Cardiac fibroblast (primary cell): ENCODE data around the gene C1orf159.

Experiments
- DNase-seq, 2 donors: peaks; one replicate each; pipeline versions ENCODE4 v3.0.0 to v3.0.0-alpha.2; 2010; ENCODE audit warnings: low read depth in 2 of 2
- H3K4me3 ChIP-seq, 2 donors: replicated peaks in 1 of 2; 1 replicate in 1 of 2; 2 replicates in 1 of 2; pipeline ENCODE4 v1.5.1; 2011; ENCODE audit warnings: low read depth in 2 of 2, low read length in 2 of 2, mild to moderate bottlenecking in 2 of 2, moderate library complexity in 1 of 2
- CTCF ChIP-seq: IDR thresholded peaks from one replicate; pipeline ENCODE4 v1.5.1; 2011; ENCODE audit warnings: low read depth, mild to moderate bottlenecking, low read length, inconsistent platforms

C1orf159 gene

GRCh38 chr1:1161683-1162079, 45.8 kb upstream of the C1orf159 start:
- TF ChIP-seq CTCF, result no peak
- no peak overlapping the region for H3K4me3 ChIP-seq
- no peak for DNase-seq

- TF ChIP-seq CTCF, result no peak
- no peak for DNase-seq
- H3K4me3 ChIP-seq, result no peak overlapping the region
These were observed 45.3 kb upstream of the C1orf159 start for GRCh38 chr1:1161078-1161682.

GRCh38 chr1:1160281-1160930, 44.5 kb upstream of the C1orf159 start:
- no peak for DNase-seq
- no peak overlapping the region for H3K4me3 ChIP-seq
- TF ChIP-seq CTCF, result no peak

- peak overlapping the region; percentile 54 to 55 for H3K4me3 ChIP-seq
- peak; percentile 21 to 26 for DNase-seq
- TF ChIP-seq CTCF, result no peak
These were observed 42.2 kb upstream of the C1orf159 start for GRCh38 chr1:1157914-1158710.

- DNase-seq, result peak; percentile 87 to 94
- peak overlapping the region; percentile 54 to 55 for H3K4me3 ChIP-seq
- no peak for TF ChIP-seq CTCF
These were observed 41.6 kb upstream of the C1orf159 start for GRCh38 chr1:1157426-1157913.

GRCh38 chr1:1157033-1157365, 41.1 kb upstream of the C1orf159 start:
- DNase-seq, result no peak
- no peak for TF ChIP-seq CTCF
- no peak overlapping the region for H3K4me3 ChIP-seq
